ENCODE results near the gene ADGRF3.
"Not testable (repeated sequence)": the region's sequence is repeated elsewhere in the genome, so short reads cannot be mapped to it uniquely, and the experiment has no call there.

ADGRF3 gene

DNA sequence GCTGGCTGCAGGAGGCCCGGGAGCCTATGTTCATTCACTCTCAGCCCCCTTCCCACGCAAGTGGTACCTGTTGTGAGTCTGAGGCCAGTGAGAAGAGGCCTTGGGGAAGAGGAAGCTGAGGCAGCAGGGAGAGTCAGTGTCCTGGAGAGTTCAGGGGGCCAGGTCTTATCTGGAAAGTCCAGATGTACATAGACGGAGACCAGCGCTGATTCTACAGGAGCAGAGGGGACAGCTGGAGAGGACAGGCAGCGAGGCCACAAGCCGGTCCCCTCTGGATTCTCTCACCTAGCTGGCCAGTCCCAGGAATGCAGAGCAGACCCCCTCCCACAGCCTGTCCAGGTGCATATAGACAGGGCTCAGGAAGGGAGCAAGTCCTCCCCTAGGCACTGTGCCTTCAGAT is 29.7 kb downstream of the ADGRF3 start:
- TF ChIP-seq, protein P1, sequence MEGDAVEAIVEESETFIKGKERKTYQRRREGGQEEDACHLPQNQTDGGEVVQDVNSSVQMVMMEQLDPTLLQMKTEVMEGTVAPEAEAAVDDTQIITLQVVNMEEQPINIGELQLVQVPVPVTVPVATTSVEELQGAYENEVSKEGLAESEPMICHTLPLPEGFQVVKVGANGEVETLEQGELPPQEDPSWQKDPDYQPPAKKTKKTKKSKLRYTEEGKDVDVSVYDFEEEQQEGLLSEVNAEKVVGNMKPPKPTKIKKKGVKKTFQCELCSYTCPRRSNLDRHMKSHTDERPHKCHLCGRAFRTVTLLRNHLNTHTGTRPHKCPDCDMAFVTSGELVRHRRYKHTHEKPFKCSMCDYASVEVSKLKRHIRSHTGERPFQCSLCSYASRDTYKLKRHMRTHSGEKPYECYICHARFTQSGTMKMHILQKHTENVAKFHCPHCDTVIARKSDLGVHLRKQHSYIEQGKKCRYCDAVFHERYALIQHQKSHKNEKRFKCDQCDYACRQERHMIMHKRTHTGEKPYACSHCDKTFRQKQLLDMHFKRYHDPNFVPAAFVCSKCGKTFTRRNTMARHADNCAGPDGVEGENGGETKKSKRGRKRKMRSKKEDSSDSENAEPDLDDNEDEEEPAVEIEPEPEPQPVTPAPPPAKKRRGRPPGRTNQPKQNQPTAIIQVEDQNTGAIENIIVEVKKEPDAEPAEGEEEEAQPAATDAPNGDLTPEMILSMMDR (IDR thresholded peaks at IDR 0.05; ENCODE audit: insufficient read depth, low read depth, low read length, missing control alignments): no peak

GRCh38 chr2:26316041-26316440 is 30.5 kb downstream of the ADGRF3 start:
- peak; percentile 28 for DNase-seq (ENCODE audit: low read depth)
- TF ChIP-seq, protein P1 (IDR thresholded peaks at IDR 0.05; ENCODE audit: insufficient read depth, low read depth, low read length, missing control alignments): no peak
- no peak overlapping the region for H3K4me3 ChIP-seq (ENCODE audit: low read depth, low read length)

More for the DNA sequence above, 29.7 kb downstream of the ADGRF3 start:
- DNase-seq (ENCODE audit: low read depth): no peak
- H3K4me3 ChIP-seq (ENCODE audit: low read depth, low read length): no peak overlapping the region

GRCh38 chr2:26314243-26314642 is 32.3 kb downstream of the ADGRF3 start:
- H3K4me3 ChIP-seq (ENCODE audit: low read depth, low read length): no peak overlapping the region
- no peak for DNase-seq (ENCODE audit: low read depth)
- TF ChIP-seq, protein P1 (IDR thresholded peaks at IDR 0.05; ENCODE audit: insufficient read depth, low read depth, low read length, missing control alignments): no peak

GRCh38 chr2:26313446-26313845 is 33.1 kb downstream of the ADGRF3 start:
- H3K4me3 ChIP-seq (ENCODE audit: low read depth, low read length): no peak overlapping the region
- TF ChIP-seq, protein P1 (IDR thresholded peaks at IDR 0.05; ENCODE audit: insufficient read depth, low read depth, low read length, missing control alignments): no peak
- DNase-seq (ENCODE audit: low read depth): no peak

DNA sequence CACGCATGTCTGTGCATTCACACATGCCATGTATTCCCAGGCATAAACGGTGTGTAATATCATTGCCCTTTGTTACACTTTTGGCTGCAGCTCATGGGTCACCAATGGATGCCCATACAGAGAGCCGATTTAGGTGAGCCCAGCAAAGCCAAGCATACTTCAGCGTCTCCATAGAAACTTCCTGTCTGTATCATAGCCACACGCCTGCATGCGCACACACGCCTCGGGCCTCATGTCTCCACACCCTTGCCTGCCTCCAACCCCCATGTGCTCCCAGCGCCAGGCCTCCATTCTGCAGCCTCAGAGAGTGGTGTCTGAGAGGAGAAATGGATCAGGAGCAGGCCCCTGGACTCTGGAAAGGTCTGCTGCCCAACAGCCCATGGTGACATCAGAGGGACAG is 34.1 kb downstream of the ADGRF3 start:
- no peak for DNase-seq (ENCODE audit: low read depth)
- no peak overlapping the region for H3K4me3 ChIP-seq (ENCODE audit: low read depth, low read length)
- TF ChIP-seq, protein P1 (IDR thresholded peaks at IDR 0.05; ENCODE audit: insufficient read depth, low read depth, low read length, missing control alignments): no peak

DNA sequence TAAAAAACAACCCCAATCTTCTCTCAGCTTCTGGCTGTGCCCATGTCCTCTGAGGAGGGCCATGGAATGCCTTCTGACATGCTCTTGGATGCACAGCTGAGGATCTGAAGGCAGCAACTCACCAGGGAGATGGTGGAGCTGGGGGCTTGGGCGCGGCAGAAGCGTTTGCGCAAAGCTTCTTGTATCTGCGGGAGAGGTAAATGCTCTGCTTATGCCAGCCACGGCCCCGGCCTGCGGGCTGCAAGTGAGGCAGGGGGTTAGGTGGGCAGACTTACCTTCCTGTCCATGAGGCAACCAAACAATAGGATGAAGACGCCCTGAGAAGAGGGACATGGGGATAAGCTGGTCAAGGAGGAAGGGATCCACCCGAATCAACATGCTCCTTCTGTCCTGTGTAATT is 36.7 kb downstream of the ADGRF3 start:
- TF ChIP-seq, protein P1 (IDR thresholded peaks at IDR 0.05; ENCODE audit: insufficient read depth, low read depth, low read length, missing control alignments): no peak
- DNase-seq (ENCODE audit: low read depth): no peak
- H3K4me3 ChIP-seq (ENCODE audit: low read depth, low read length): no peak overlapping the region

GRCh38 chr2:26305540-26305939 is 41.0 kb downstream of the ADGRF3 start:
- no peak overlapping the region for H3K4me3 ChIP-seq (ENCODE audit: low read depth, low read length)
- DNase-seq (ENCODE audit: low read depth): no peak
- TF ChIP-seq, protein P1 (IDR thresholded peaks at IDR 0.05; ENCODE audit: insufficient read depth, low read depth, low read length, missing control alignments): no peak

DNA sequence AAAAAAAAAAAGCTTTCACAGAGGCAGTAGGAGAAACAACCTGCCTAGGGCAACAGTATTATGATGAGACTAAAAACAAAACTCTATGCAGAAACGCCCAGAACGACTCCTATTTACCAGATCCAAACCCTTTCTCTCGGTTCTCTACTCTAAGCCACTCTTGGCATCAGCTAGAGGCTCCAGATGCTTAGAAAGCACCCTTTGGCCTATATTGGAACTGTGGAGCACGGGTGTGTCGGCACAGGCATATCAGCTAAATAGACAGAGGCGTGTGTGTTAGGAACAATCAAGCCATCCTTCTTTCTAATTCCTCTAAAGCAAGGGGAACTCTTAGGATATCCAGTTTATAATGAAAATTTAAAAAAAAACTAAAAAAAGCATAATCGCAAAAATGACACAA is 41.5 kb downstream of the ADGRF3 start:
- not testable (repeated sequence) for DNase-seq (ENCODE audit: low read depth); H3K4me3 ChIP-seq (ENCODE audit: low read depth, low read length)

Data from GM12865 (cell line).